Mesothelial cell of epicardium (in vitro differentiated cells): ENCODE data around the gene DNM2. TPM values are rescaled to one million over a fixed set of nuclear protein-coding genes. Genes with fewer than 3 reads are reported as not detected.

Experiments used
- DNase-seq, 2 experiments: peaks; one replicate each; pipeline ENCODE4 v3.0.0; 2021; ENCODE audit warnings: low spot score in 2 of 2; ENCODE audit not compliant: unreplicated experiment in 2 of 2
- H3K27ac Mint-ChIP-seq: 2 replicates; pipeline ENCODE4 v1.8.0; 2021; ENCODE audit warnings: mixed read lengths
- H3K27me3 Mint-ChIP-seq: 2 replicates; pipeline ENCODE4 v1.8.0; 2021; ENCODE audit warnings: low read depth, mixed read lengths
- H3K36me3 Mint-ChIP-seq: 2 replicates; pipeline ENCODE4 v1.8.0; 2021; ENCODE audit warnings: mixed read lengths
- H3K4me1 Mint-ChIP-seq: 2 replicates; pipeline ENCODE4 v1.8.0; 2021; ENCODE audit warnings: mixed read lengths
- H3K4me3 Mint-ChIP-seq: 2 replicates; pipeline ENCODE4 v1.8.0; 2021; ENCODE audit warnings: mild to moderate bottlenecking, moderate library complexity, mixed read lengths
- H3K9me3 Mint-ChIP-seq: 2 replicates; pipeline ENCODE4 v1.8.0; 2021; ENCODE audit warnings: mixed read lengths
- total RNA-seq: library from RNA; stranded (reverse); gene quantifications from 3 replicates; pipeline ENCODE4 v1.2.1, GENCODE V29; 2021
- TF ChIP-seq, protein P1 (sequence below): fragments of 200-600 bp; sonication (generic); IDR thresholded peaks from one replicate; pipeline ENCODE4 v1.5.0; 2021; ENCODE audit warnings: antibody characterized with exemption; ENCODE audit not compliant: unreplicated experiment

Gene DNM2
- total RNA-seq, 1 donor from 2014 or later: 128 TPM

GRCh38 chr19:10677751-10678150, 40.1 kb upstream of the DNM2 start:
- Mint-ChIP-seq H3K4me1 (no peaks in the 10 kb centered on the region), H3K27ac (no peak overlapping the region), H3K9me3 (no peaks in the 10 kb centered on the region), H3K27me3 (no peaks in the 10 kb centered on the region), H3K36me3 (peaks cover 34% of the 10 kb centered on the region), H3K4me3 (no peak overlapping the region)
- no peak for DNase-seq
- TF ChIP-seq, protein P1, sequence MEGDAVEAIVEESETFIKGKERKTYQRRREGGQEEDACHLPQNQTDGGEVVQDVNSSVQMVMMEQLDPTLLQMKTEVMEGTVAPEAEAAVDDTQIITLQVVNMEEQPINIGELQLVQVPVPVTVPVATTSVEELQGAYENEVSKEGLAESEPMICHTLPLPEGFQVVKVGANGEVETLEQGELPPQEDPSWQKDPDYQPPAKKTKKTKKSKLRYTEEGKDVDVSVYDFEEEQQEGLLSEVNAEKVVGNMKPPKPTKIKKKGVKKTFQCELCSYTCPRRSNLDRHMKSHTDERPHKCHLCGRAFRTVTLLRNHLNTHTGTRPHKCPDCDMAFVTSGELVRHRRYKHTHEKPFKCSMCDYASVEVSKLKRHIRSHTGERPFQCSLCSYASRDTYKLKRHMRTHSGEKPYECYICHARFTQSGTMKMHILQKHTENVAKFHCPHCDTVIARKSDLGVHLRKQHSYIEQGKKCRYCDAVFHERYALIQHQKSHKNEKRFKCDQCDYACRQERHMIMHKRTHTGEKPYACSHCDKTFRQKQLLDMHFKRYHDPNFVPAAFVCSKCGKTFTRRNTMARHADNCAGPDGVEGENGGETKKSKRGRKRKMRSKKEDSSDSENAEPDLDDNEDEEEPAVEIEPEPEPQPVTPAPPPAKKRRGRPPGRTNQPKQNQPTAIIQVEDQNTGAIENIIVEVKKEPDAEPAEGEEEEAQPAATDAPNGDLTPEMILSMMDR: no peak

GRCh38 chr19:10678813-10679212, 39.1 kb upstream of the DNM2 start:
- Mint-ChIP-seq H3K4me1 (no peaks in the 10 kb centered on the region), H3K27me3 (no peaks in the 10 kb centered on the region), H3K4me3 (no peak overlapping the region), H3K9me3 (no peaks in the 10 kb centered on the region), H3K36me3 (peaks cover 28% of the 10 kb centered on the region), H3K27ac (no peak overlapping the region)
- TF ChIP-seq, protein P1: no peak
- no peak for DNase-seq

DNA sequence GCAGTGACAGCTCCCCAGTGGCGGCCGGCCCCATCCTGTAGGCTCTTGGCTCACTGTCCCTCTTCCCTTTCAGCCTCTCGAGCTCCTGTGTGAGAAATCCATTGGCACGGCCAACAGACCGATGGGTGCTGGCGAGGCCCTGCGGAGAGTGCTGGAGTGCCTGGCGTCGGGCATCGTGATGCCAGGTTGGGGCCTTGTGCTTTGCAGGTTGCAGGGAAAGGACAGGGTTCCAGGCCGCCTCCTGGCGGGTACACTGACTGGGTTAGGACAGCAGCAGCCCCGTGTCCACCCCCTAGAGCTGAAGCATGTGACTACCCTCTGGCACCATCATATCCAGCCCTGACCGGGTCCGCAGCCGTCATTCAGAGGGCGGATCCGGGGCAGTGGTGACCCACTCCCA, 38.1 kb upstream of the DNM2 start:
- TF ChIP-seq, protein P1: no peak
- H3K36me3 Mint-ChIP-seq: peaks cover 34% of the 10 kb centered on the region
- DNase-seq: no peak
- no peak overlapping the region for H3K4me3 Mint-ChIP-seq
- no peaks in the 10 kb centered on the region for H3K4me1 Mint-ChIP-seq
- no peak overlapping the region for H3K27ac Mint-ChIP-seq
- no peaks in the 10 kb centered on the region for H3K9me3 Mint-ChIP-seq
- no peaks in the 10 kb centered on the region for H3K27me3 Mint-ChIP-seq

DNA sequence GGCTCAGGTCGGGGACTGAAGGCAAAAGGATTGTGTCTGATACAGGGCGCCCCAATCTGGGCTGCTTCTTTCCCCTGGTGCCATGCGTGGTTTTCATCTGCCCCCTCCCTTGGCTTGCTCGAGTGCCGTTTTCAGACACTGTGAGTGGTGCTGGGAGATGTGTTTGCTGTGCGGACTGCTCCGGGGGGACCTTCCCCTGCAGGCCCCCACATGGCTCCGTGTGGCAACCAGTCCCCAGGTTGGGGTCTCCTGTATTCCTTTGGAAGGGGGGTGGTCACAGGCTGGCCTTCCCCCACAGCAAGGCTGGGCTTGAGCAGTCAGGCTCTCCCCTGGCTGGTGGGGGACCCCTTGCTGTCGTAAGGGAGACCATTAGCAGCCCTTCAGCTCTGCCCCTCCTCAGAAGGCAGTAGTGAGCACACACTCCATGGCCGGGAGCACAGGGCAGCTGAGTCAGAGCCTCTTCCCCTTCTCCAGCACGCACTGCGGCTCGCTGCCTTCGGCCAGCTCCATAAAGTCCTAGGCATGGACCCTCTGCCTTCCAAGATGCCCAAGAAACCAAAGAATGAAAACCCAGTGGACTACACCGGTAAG, 37.2 kb upstream of the DNM2 start:
- H3K36me3 Mint-ChIP-seq: peaks cover 32% of the 10 kb centered on the region
- no peaks in the 10 kb centered on the region for H3K9me3 Mint-ChIP-seq
- no peak overlapping the region for H3K27ac Mint-ChIP-seq
- H3K4me1 Mint-ChIP-seq: no peaks in the 10 kb centered on the region
- H3K4me3 Mint-ChIP-seq: no peak overlapping the region
- no peak for DNase-seq
- H3K27me3 Mint-ChIP-seq: no peaks in the 10 kb centered on the region
- TF ChIP-seq, protein P1: no peak

DNA sequence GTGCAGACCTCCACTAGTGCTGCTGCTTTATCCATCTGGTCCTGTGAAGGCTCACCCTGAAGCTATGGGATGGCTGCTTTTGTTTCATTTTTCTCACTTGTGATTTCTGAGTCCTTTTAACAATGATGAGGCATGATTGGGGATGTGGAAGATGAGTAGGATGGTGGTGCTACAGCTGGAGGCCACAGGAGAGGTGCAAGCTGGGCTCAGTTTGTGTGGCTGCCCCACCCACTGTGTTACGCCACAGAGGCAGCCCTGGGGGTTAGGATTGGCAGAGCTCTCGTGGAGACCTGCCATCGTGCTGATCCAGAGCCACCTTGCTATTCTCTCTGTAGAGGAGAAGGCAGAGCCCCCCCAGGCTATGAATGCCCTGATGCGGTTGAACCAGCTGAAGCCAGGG, 36.2 kb upstream of the DNM2 start:
- Mint-ChIP-seq H3K27ac (no peak overlapping the region), H3K4me1 (no peaks in the 10 kb centered on the region), H3K4me3 (no peak overlapping the region), H3K9me3 (no peaks in the 10 kb centered on the region), H3K36me3 (peaks cover 32% of the 10 kb centered on the region), H3K27me3 (no peaks in the 10 kb centered on the region)
- TF ChIP-seq, protein P1: no peak
- DNase-seq: no peak
